ENCODE measurements around the gene TBC1D19. TPM values are rescaled to one million over a fixed set of nuclear protein-coding genes. Genes with fewer than 3 reads are reported as not detected.

The TBC1D19 gene
- total and polyA plus RNA-seq, 8 donors: 1.8 to 8.2 (median 4.3) TPM

DNA sequence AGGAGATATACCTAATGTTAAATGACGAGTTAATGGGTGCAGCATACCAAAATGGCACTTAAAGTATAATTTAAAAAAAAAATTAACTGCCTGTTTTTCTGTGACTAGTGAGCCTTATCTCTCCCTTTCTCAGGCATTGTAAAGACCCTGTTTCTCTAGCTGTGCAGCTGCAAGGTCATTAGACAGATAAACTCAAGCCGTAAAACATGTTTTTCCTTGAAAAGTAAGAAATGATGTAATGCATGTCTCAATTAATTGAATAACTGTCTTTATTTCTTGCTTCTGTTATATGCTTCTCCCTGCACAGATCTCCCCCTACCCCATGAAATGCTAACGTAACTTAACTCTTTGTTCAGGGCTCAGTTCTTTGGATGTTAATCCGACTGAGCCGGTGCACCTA lies 10.5 kb downstream of the TBC1D19 start:
- Histone ChIP-seq H3K36me3 (no peaks in the 10 kb centered on the region), H3K27me3 (no peaks in the 10 kb centered on the region), H3K9me3 (no peaks in the 10 kb centered on the region), H3K4me3 (no peak overlapping the region), H3K27ac (no peak overlapping the region), H3K4me1 (no peaks in the 10 kb centered on the region)
- DNase-seq: no peak
- TF ChIP-seq, protein P1, sequence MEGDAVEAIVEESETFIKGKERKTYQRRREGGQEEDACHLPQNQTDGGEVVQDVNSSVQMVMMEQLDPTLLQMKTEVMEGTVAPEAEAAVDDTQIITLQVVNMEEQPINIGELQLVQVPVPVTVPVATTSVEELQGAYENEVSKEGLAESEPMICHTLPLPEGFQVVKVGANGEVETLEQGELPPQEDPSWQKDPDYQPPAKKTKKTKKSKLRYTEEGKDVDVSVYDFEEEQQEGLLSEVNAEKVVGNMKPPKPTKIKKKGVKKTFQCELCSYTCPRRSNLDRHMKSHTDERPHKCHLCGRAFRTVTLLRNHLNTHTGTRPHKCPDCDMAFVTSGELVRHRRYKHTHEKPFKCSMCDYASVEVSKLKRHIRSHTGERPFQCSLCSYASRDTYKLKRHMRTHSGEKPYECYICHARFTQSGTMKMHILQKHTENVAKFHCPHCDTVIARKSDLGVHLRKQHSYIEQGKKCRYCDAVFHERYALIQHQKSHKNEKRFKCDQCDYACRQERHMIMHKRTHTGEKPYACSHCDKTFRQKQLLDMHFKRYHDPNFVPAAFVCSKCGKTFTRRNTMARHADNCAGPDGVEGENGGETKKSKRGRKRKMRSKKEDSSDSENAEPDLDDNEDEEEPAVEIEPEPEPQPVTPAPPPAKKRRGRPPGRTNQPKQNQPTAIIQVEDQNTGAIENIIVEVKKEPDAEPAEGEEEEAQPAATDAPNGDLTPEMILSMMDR (IDR thresholded peaks at IDR 0.05): no peak
- ATAC-seq: no peak
- no peak for FAIRE-seq
- intact Hi-C loops (cut with DNase I): no loop called here
- 81 to 82% methylated on average over 5 of the region's 5 CpGs for WGBS, 2 donors

DNA sequence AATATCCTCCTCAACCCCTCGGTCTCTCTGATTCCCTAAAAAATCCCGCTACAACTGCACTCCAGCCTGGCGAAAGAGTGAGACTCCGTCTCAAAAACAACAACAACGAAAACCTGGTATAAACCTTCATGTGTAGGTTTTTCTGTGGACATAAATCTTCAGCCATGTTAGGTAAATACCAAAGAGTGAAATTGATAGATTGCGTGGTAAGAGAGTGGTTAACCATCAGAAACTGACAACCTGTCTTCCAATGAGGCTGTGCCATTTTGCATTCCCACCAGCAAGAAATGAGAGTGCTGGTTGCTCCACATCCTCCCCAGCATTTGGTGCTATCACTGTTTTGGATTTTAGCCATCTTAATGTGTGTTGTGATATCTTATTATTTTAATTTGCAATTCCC lies 10.9 kb downstream of the TBC1D19 start:
- ATAC-seq (no peak), DNase-seq (no peak), FAIRE-seq (no peak)
- H3K4me1 ChIP-seq: no peaks in the 10 kb centered on the region
- TF ChIP-seq, protein P1 (IDR thresholded peaks at IDR 0.05): no peak
- 96% methylated on average over 6 of the region's 6 CpGs for WGBS, 2 donors
- no peak overlapping the region for H3K4me3 ChIP-seq
- H3K9me3 ChIP-seq: no peaks in the 10 kb centered on the region
- intact Hi-C loops (cut with DNase I): no loop called here
- no peaks in the 10 kb centered on the region for H3K27me3 ChIP-seq
- no peaks in the 10 kb centered on the region for H3K36me3 ChIP-seq
- H3K27ac ChIP-seq: no peak overlapping the region

- ATAC-seq (no peak), DNase-seq (no peak), FAIRE-seq (peak; percentile 32)
- WGBS, 2 donors: 53 to 54% methylated on average over 1 of the region's 1 CpG
- Histone ChIP-seq H3K36me3 (no peaks in the 10 kb centered on the region), H3K27me3 (no peaks in the 10 kb centered on the region), H3K4me3 (no peak overlapping the region), H3K9me3 (no peaks in the 10 kb centered on the region), H3K4me1 (no peaks in the 10 kb centered on the region), H3K27ac (no peak overlapping the region)
- TF ChIP-seq, protein P1 (IDR thresholded peaks at IDR 0.05): no peak
- intact Hi-C loops (cut with DNase I): no loop called here
These were observed 13.0 kb downstream of the TBC1D19 start for GRCh38 chr4:26596843-26597242.

GRCh38 chr4:26601204-26601603 lies 17.3 kb downstream of the TBC1D19 start:
- H3K4me3 ChIP-seq: no peak overlapping the region
- DNase-seq: no peak
- no peaks in the 10 kb centered on the region for H3K4me1 ChIP-seq
- ATAC-seq: no peak
- H3K36me3 ChIP-seq: no peaks in the 10 kb centered on the region
- TF ChIP-seq, protein P1 (IDR thresholded peaks at IDR 0.05): no peak
- intact Hi-C loops (cut with DNase I): no loop called here
- 89 to 98% methylated on average over 1 of the region's 1 CpG for WGBS, 2 donors
- no peak for FAIRE-seq
- no peaks in the 10 kb centered on the region for H3K27me3 ChIP-seq
- no peak overlapping the region for H3K27ac ChIP-seq
- no peaks in the 10 kb centered on the region for H3K9me3 ChIP-seq

DNA sequence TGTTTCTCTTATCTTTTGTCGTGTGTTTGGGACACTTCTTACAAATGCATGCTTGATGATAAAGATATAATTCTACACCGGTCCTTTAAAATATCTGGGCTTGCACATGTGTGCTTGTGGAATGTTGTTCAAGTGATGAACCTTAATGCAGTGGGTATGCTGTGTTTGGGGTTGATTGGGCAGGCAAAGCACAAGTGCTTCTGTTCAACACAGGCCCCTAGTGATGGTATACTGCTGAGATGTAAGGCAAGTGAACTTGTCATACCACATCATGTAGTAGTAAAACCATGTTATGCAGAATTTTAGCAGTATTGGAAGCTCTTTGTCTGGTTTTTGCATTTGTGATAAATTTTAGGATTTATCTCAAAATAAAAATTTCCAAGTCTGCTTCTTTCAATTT lies 23.9 kb downstream of the TBC1D19 start:
- no peaks in the 10 kb centered on the region for H3K9me3 ChIP-seq
- H3K36me3 ChIP-seq: no peaks in the 10 kb centered on the region
- no peak for FAIRE-seq
- WGBS, 2 donors: 35 to 40% methylated on average over 2 of the region's 2 CpGs
- H3K4me3 ChIP-seq: no peak overlapping the region
- H3K27me3 ChIP-seq: no peaks in the 10 kb centered on the region
- TF ChIP-seq, protein P1 (IDR thresholded peaks at IDR 0.05): no peak
- intact Hi-C loops (cut with DNase I): no loop called here
- H3K27ac ChIP-seq: no peak overlapping the region
- no peak for DNase-seq
- no peak for ATAC-seq
- H3K4me1 ChIP-seq: no peaks in the 10 kb centered on the region
